WTC11 (cell line): ENCODE measurements around the gene POP5. TPM values are rescaled to one million over a fixed set of nuclear protein-coding genes. Genes with fewer than 3 reads are reported as not detected.

Experiments used
- ATAC-seq: fragments of 200-7000 bp; cut with Tn5 transposase; 2 replicates; pipeline ENCODE4 v1.10.0; 2021; ENCODE audit warnings: mild to moderate bottlenecking, moderate library complexity
- CTCF ChIA-PET: fragments of 300-600 bp; sonication (Branson Sonifier 250); formaldehyde crosslinking; loops from one replicate; lab custom pipeline; 2021; ENCODE audit warnings: antibody characterized with exemption; lab: Charles Lee
- POLR2A ChIA-PET: fragments of 350-600 bp; sonication (Branson Sonifier 250); formaldehyde crosslinking; loops from one replicate; lab custom pipeline; 2021; ENCODE audit warnings: antibody characterized with exemption; lab: Charles Lee
- DNase-seq: peaks from one replicate; pipeline ENCODE4 v3.0.0; 2021; ENCODE audit warnings: low spot score
- H3K27ac Mint-ChIP-seq: 2 replicates; pipeline ENCODE4 v1.8.0; 2021; ENCODE audit warnings: mixed read lengths
- H3K27me3 Mint-ChIP-seq: 2 replicates; pipeline ENCODE4 v1.8.0; 2021; ENCODE audit warnings: low read depth, mild to moderate bottlenecking, moderate library complexity, mixed read lengths
- H3K36me3 Mint-ChIP-seq: 2 replicates; pipeline ENCODE4 v1.8.0; 2021; ENCODE audit warnings: mixed read lengths
- H3K4me1 Mint-ChIP-seq: 2 replicates; pipeline ENCODE4 v1.8.0; 2022; ENCODE audit warnings: mixed read lengths
- H3K4me3 Mint-ChIP-seq: 2 replicates; pipeline ENCODE4 v1.8.0; 2021; ENCODE audit warnings: mild to moderate bottlenecking, moderate library complexity, mixed read lengths
- H3K9me3 Mint-ChIP-seq: 2 replicates; pipeline ENCODE4 v1.8.0; 2021; ENCODE audit warnings: mixed read lengths
- ESRRA ChIP-seq: sonication (generic); formaldehyde crosslinking; IDR thresholded peaks from 2 replicates; pipeline ENCODE4 v1.8.1; 2022; ENCODE audit warnings: mild to moderate bottlenecking, missing genetic modification reagents, borderline replicate concordance
- GABPB1 ChIP-seq: sonication (generic); formaldehyde crosslinking; IDR thresholded peaks from 2 replicates; pipeline ENCODE4 v1.8.1; 2023; ENCODE audit warnings: mild to moderate bottlenecking, missing genetic modification reagents
- NFATC4 ChIP-seq: fragments of 250-450 bp; sonication (Bioruptor Pico); IDR thresholded peaks from 2 replicates; pipeline ENCODE4 v1.9.0; 2021; ENCODE audit warnings: mild to moderate bottlenecking
- NR1H2 ChIP-seq: sonication (generic); formaldehyde crosslinking; IDR thresholded peaks from 2 replicates; pipeline ENCODE4 v1.9.0; 2021; ENCODE audit warnings: mild to moderate bottlenecking, moderate library complexity, missing genetic modification reagents
- SMAD4 ChIP-seq: sonication (generic); formaldehyde crosslinking; IDR thresholded peaks from 2 replicates; pipeline ENCODE4 v1.8.0; 2022; ENCODE audit warnings: mild to moderate bottlenecking, missing genetic modification reagents
- TP53 ChIP-seq: sonication (generic); formaldehyde crosslinking; IDR thresholded peaks from 2 replicates; pipeline ENCODE4 v1.8.1; 2023; ENCODE audit warnings: mild to moderate bottlenecking, missing genetic modification reagents
- ZNF263 ChIP-seq: sonication (generic); formaldehyde crosslinking; IDR thresholded peaks from 2 replicates; pipeline ENCODE4 v1.8.1; 2022; ENCODE audit warnings: low read depth, mild to moderate bottlenecking, moderate library complexity, missing genetic modification reagents
- total RNA-seq: library from RNA; stranded (reverse); gene quantifications from 3 replicates; pipeline ENCODE4 v1.2.3, GENCODE V29; 2021
- TF ChIP-seq, protein P1 (sequence below): fragments of 250-450 bp; sonication (Bioruptor Pico); IDR thresholded peaks from 2 replicates; pipeline ENCODE4 v1.9.0; 2021; ENCODE audit warnings: mild to moderate bottlenecking, borderline replicate concordance
- TF ChIP-seq, protein P2 (sequence below): fragments of 250-450 bp; sonication (Bioruptor Pico); IDR thresholded peaks from 2 replicates; pipeline ENCODE4 v1.9.0; 2021; ENCODE audit warnings: mild to moderate bottlenecking
- TF ChIP-seq, protein P3 (sequence below): fragments of 250-450 bp; sonication (Bioruptor Pico); IDR thresholded peaks from 2 replicates; pipeline ENCODE4 v2.1.2; 2022; ENCODE audit warnings: mild to moderate bottlenecking, moderate library complexity
- TF ChIP-seq, protein P4 (sequence below): sonication (generic); formaldehyde crosslinking; IDR thresholded peaks from 2 replicates; pipeline ENCODE4 v1.8.1; 2022; ENCODE audit warnings: low read depth, mild to moderate bottlenecking, moderate library complexity, missing genetic modification reagents, borderline replicate concordance
- TF ChIP-seq, protein P5 (sequence below): sonication (generic); formaldehyde crosslinking; IDR thresholded peaks from 2 replicates; pipeline ENCODE4 v1.8.1; 2022; ENCODE audit warnings: mild to moderate bottlenecking, moderate library complexity, missing genetic modification reagents

Gene POP5
- total RNA-seq, 1 experiment from 2014 or later: 54.7 TPM

DNA sequence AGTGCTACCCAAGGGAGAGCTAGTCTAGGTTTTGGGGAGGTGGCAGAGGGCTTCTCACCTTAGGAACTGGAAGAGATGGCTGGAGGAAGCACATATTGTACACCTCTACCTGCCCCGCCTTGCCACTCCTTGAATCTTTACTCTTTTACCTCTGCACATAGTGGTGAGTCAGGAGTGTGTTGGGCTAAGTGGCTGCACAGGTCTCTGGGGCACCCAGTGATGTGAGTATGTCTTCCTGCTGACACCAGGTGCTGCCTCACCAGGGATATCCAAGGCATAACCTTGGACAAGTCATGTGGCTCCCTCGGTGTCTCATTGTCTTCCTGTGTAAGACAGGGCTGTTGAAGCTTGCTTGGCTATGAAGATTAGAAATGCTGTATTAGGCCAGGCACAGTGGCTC, 39.4 kb upstream of the POP5 start (continued):
- TF ChIP-seq, protein P1, sequence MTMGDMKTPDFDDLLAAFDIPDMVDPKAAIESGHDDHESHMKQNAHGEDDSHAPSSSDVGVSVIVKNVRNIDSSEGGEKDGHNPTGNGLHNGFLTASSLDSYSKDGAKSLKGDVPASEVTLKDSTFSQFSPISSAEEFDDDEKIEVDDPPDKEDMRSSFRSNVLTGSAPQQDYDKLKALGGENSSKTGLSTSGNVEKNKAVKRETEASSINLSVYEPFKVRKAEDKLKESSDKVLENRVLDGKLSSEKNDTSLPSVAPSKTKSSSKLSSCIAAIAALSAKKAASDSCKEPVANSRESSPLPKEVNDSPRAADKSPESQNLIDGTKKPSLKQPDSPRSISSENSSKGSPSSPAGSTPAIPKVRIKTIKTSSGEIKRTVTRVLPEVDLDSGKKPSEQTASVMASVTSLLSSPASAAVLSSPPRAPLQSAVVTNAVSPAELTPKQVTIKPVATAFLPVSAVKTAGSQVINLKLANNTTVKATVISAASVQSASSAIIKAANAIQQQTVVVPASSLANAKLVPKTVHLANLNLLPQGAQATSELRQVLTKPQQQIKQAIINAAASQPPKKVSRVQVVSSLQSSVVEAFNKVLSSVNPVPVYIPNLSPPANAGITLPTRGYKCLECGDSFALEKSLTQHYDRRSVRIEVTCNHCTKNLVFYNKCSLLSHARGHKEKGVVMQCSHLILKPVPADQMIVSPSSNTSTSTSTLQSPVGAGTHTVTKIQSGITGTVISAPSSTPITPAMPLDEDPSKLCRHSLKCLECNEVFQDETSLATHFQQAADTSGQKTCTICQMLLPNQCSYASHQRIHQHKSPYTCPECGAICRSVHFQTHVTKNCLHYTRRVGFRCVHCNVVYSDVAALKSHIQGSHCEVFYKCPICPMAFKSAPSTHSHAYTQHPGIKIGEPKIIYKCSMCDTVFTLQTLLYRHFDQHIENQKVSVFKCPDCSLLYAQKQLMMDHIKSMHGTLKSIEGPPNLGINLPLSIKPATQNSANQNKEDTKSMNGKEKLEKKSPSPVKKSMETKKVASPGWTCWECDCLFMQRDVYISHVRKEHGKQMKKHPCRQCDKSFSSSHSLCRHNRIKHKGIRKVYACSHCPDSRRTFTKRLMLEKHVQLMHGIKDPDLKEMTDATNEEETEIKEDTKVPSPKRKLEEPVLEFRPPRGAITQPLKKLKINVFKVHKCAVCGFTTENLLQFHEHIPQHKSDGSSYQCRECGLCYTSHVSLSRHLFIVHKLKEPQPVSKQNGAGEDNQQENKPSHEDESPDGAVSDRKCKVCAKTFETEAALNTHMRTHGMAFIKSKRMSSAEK (CRISPR knock-in tag): no peak
- TF ChIP-seq, protein P2, sequence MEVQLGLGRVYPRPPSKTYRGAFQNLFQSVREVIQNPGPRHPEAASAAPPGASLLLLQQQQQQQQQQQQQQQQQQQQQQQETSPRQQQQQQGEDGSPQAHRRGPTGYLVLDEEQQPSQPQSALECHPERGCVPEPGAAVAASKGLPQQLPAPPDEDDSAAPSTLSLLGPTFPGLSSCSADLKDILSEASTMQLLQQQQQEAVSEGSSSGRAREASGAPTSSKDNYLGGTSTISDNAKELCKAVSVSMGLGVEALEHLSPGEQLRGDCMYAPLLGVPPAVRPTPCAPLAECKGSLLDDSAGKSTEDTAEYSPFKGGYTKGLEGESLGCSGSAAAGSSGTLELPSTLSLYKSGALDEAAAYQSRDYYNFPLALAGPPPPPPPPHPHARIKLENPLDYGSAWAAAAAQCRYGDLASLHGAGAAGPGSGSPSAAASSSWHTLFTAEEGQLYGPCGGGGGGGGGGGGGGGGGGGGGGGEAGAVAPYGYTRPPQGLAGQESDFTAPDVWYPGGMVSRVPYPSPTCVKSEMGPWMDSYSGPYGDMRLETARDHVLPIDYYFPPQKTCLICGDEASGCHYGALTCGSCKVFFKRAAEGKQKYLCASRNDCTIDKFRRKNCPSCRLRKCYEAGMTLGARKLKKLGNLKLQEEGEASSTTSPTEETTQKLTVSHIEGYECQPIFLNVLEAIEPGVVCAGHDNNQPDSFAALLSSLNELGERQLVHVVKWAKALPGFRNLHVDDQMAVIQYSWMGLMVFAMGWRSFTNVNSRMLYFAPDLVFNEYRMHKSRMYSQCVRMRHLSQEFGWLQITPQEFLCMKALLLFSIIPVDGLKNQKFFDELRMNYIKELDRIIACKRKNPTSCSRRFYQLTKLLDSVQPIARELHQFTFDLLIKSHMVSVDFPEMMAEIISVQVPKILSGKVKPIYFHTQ (CRISPR knock-in tag): no peak
- TF ChIP-seq NR1H2 (CRISPR knock-in tag) (no peak), GABPB1 (CRISPR knock-in tag) (no peak), SMAD4 (no peak), NFATC4 (CRISPR knock-in tag) (no peak), ESRRA (CRISPR knock-in tag) (no peak)
- TF ChIP-seq, protein P3, sequence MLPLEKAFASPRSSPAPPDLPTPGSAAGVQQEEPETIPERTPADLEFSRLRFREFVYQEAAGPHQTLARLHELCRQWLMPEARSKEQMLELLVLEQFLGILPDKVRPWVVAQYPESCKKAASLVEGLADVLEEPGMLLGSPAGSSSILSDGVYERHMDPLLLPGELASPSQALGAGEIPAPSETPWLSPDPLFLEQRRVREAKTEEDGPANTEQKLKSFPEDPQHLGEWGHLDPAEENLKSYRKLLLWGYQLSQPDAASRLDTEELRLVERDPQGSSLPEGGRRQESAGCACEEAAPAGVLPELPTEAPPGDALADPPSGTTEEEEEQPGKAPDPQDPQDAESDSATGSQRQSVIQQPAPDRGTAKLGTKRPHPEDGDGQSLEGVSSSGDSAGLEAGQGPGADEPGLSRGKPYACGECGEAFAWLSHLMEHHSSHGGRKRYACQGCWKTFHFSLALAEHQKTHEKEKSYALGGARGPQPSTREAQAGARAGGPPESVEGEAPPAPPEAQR (CRISPR knock-in tag): no peak

DNA sequence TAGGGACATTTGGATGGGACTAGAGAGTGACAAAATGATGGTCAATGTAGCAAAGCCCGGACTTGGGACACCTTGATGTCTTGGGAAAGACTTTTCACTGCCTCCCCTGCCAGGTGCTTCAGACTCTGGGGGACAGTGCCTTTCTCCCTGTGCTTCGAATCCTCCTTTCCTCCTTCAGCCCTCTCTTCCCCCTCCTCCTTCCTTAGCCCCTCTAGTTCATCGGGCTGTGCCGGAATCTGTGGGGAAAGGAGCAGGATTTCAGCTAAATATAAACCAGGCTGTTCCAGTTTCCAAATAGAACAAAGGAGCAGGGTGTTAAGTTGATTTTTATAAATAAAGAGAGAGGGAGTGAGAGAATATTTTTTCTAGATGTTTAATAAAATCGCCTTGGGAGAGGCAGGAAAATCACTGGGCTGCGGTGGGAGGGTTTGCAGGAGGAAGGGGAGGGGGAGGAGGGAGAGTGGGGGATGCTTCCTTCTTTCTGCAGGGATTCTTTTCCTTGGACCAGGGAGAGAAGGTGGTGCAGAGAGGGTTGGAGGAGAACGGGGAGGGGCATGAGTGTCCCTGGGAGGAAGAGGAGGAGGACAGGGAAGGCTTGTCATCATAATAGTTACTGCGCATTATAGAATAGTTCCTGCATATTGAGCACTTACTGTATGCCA, 37.9 kb upstream of the POP5 start:
- ChIA-PET CTCF (interaction anchor here (2.2 kb wide), 1 partner anchor 30 kb away, joined by 7 read pairs; no protein-coding TSS in a partner anchor), POLR2A (interaction anchor here (0.6 kb wide), 1 partner anchor 240 kb away, joined by 5 read pairs; no protein-coding TSS in a partner anchor)
- no peaks in the 10 kb centered on the region for H3K36me3 Mint-ChIP-seq
- peaks cover 2% of the 10 kb centered on the region; the same call in 1 of the 2 replicates for H3K27me3 Mint-ChIP-seq
- H3K27ac Mint-ChIP-seq: no peak overlapping the region
- DNase-seq (no peak), ATAC-seq (peak; percentile 58)
- TF ChIP-seq, protein P4, sequence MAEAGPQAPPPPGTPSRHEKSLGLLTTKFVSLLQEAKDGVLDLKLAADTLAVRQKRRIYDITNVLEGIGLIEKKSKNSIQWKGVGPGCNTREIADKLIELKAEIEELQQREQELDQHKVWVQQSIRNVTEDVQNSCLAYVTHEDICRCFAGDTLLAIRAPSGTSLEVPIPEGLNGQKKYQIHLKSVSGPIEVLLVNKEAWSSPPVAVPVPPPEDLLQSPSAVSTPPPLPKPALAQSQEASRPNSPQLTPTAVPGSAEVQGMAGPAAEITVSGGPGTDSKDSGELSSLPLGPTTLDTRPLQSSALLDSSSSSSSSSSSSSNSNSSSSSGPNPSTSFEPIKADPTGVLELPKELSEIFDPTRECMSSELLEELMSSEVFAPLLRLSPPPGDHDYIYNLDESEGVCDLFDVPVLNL: no peak
- TF ChIP-seq, protein P5, sequence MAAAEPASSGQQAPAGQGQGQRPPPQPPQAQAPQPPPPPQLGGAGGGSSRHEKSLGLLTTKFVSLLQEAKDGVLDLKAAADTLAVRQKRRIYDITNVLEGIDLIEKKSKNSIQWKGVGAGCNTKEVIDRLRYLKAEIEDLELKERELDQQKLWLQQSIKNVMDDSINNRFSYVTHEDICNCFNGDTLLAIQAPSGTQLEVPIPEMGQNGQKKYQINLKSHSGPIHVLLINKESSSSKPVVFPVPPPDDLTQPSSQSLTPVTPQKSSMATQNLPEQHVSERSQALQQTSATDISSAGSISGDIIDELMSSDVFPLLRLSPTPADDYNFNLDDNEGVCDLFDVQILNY (CRISPR knock-in tag): no peak
- TF ChIP-seq ZNF263: peak; percentile 69; the same call in 1 of the 2 replicates
- TF ChIP-seq TP53: no peak
- TF ChIP-seq NFATC4 (CRISPR knock-in tag): no peak
- peaks cover 4% of the 10 kb centered on the region; the same call in 1 of the 2 replicates for H3K9me3 Mint-ChIP-seq
- peak overlapping the region; percentile 53 for H3K4me3 Mint-ChIP-seq
- H3K4me1 Mint-ChIP-seq: peaks cover 13% of the 10 kb centered on the region
